Astrocyte of the spinal cord (primary cell): ENCODE results near the gene GRIFIN.

ENCODE experiments used
- DNase-seq: peaks from one replicate; pipeline ENCODE4 v3.0.0; 2011; ENCODE audit warnings: low read depth, low spot score
- H3K4me3 ChIP-seq: 2 replicates; pipeline ENCODE4 v1.5.1; 2011; ENCODE audit warnings: low read depth, mild to moderate bottlenecking, low read length, moderate library complexity
- CTCF ChIP-seq: IDR thresholded peaks from 2 replicates; pipeline ENCODE4 v1.5.1; 2012; ENCODE audit warnings: low read depth, mild to moderate bottlenecking, low read length, inconsistent platforms
- in situ Hi-C: cut with HindIII; loops from 2 replicates; pipeline ENCODE4 v1.10.0; 2017; ENCODE audit warnings: low sequenced_read_pairs

GRIFIN gene

GRCh38 chr7:2484868-2485267 is 8.7 kb upstream of the GRIFIN start:
- no peak overlapping the region for H3K4me3 ChIP-seq
- in situ Hi-C loops, result no loop called here
- DNase-seq, result no peak
- no peak for TF ChIP-seq CTCF

- TF ChIP-seq CTCF, result no peak
- no peak for DNase-seq
- in situ Hi-C loops, result no loop called here
- H3K4me3 ChIP-seq, result no peak overlapping the region
Observed at GRCh38 chr7:2483494-2483893, 7.3 kb upstream of the GRIFIN start.

GRCh38 chr7:2482725-2483451 is 6.7 kb upstream of the GRIFIN start:
- TF ChIP-seq CTCF, result no peak
- no peak for DNase-seq
- in situ Hi-C loops, result no loop called here
- H3K4me3 ChIP-seq, result no peak overlapping the region

- in situ Hi-C loops, result no loop called here
Observed at GRCh38 chr7:2481195-2481594, 5.0 kb upstream of the GRIFIN start.

GRCh38 chr7:2480070-2480408 is 3.8 kb upstream of the GRIFIN start:
- in situ Hi-C loops, result no loop called here
- H3K4me3 ChIP-seq, result no peak overlapping the region
- no peak for TF ChIP-seq CTCF
- no peak for DNase-seq

More at GRCh38 chr7:2481195-2481594, 5.0 kb upstream of the GRIFIN start:
- H3K4me3 ChIP-seq, result no peak overlapping the region
- TF ChIP-seq CTCF, result no peak
- no peak for DNase-seq

GRCh38 chr7:2479276-2480069 is 3.3 kb upstream of the GRIFIN start:
- no peak overlapping the region for H3K4me3 ChIP-seq
- no peak for DNase-seq
- in situ Hi-C loops, result no loop called here
- no peak for TF ChIP-seq CTCF
